GM12878 (cell line): ENCODE results near the gene ORM2. TPM values are rescaled to one million over a fixed set of nuclear protein-coding genes. Genes with fewer than 3 reads are reported as not detected.
A peak's percentile ranks its signal among the peaks of the same experiment; 100 is the strongest.
"Not testable (repeated sequence)": the region's sequence is repeated elsewhere in the genome, so short reads cannot be mapped to it uniquely, and the experiment has no call there.

Source experiments
- ATAC-seq: fragments of 200-7000 bp; cut with Tn5 transposase; 3 replicates; pipeline ENCODE4 v1.9.1; 2020; ENCODE audit warnings: mild to moderate bottlenecking, moderate library complexity
- Bru-seq: library from RNA; stranded (reverse); fragments of 400-500 nt; gene quantifications from one replicate; lab custom pipeline; 2021; lab: Mats Ljungman, UMichigan
- BruChase-seq, 2 experiments: library from RNA; stranded (reverse); fragments of 400-500 nt; gene quantifications; one replicate each; lab custom pipeline; 2021; lab: Mats Ljungman, UMichigan
- BruUV-seq: library from RNA; stranded (reverse); fragments of 400-500 nt; replicated peaks from 2 replicates; lab custom pipeline; 2021; lab: Mats Ljungman, UMichigan
- CTCF ChIA-PET: fragments of 300-600 bp; sonication (Branson Sonifier 250); formaldehyde crosslinking; extraction: SDS; loops from one replicate; lab custom pipeline; 2021; ENCODE audit warnings: inconsistent platforms; lab: Yijun Ruan, JAX
- POLR2A ChIA-PET: fragments of 350-600 bp; formaldehyde crosslinking; extraction: SDS; loops from one replicate; lab custom pipeline; 2021; ENCODE audit warnings: inconsistent platforms; lab: Charles Lee
- RAD21 ChIA-PET: fragments of 300-600 bp; sonication (Branson Sonifier 250); formaldehyde crosslinking; loops from one replicate; lab custom pipeline; 2023; ENCODE audit warnings: antibody characterized with exemption; ENCODE audit not compliant: unreplicated experiment; lab: Charles Lee
- SMC1A ChIA-PET: fragments of 300-600 bp; sonication (Branson Sonifier 250); formaldehyde crosslinking; loops from one replicate; lab custom pipeline; 2023; ENCODE audit not compliant: unreplicated experiment, uncharacterized antibody; lab: Charles Lee
- DNase-seq: peaks from one replicate; pipeline ENCODE4 v3.0.0-alpha.2; 2011; ENCODE audit warnings: low read depth, low spot score
- FAIRE-seq: peaks from 3 replicates; lab custom pipeline; 2011; peaks lifted over from hg19 to GRCh38; lab: Jason Lieb, UNC
- H2AFZ ChIP-seq: 2 replicates; pipeline ENCODE4 v1.6.0; 2011; ENCODE audit warnings: low read depth, low read length, control low read depth; ENCODE audit not compliant: control insufficient read depth
- H3K27ac ChIP-seq: 2 replicates; pipeline ENCODE4 v1.5.1; 2011; ENCODE audit warnings: control low read depth; ENCODE audit not compliant: control insufficient read depth, insufficient read depth
- H3K27me3 ChIP-seq, 2 experiments: replicated peaks in 1 of 2; 2 replicates each; pipeline versions ENCODE4 v1.6.0 to v1.6.1; 2011; ENCODE audit warnings: low read length in 1 of 2; ENCODE audit not compliant: control insufficient read depth in 2 of 2, insufficient read depth in 2 of 2
- H3K36me3 ChIP-seq, 2 experiments: 2 replicates each; pipeline ENCODE4 v1.5.1; 2011; ENCODE audit warnings: low read length in 1 of 2; ENCODE audit not compliant: control insufficient read depth in 2 of 2, insufficient read depth in 2 of 2
- H3K4me1 ChIP-seq: 2 replicates; pipeline ENCODE4 v1.6.1; 2011; ENCODE audit warnings: mild to moderate bottlenecking, low read length, moderate library complexity, mixed read lengths; ENCODE audit not compliant: control insufficient read depth, insufficient read depth
- H3K4me2 ChIP-seq: 2 replicates; pipeline ENCODE4 v1.6.0; 2011; ENCODE audit warnings: control low read depth; ENCODE audit not compliant: control insufficient read depth, insufficient read depth
- H3K4me3 ChIP-seq: fragments of 200-600 bp; sonication (generic); 2 replicates; pipeline ENCODE4 v1.5.1; 2016
- H3K79me2 ChIP-seq: 2 replicates; pipeline ENCODE4 v1.6.0; 2011; ENCODE audit warnings: low read length; ENCODE audit not compliant: control insufficient read depth, insufficient read depth
- H3K9ac ChIP-seq: 2 replicates; pipeline ENCODE4 v1.8.0; 2011; ENCODE audit warnings: low read length, control low read depth, mixed read lengths; ENCODE audit not compliant: control insufficient read depth, insufficient read depth
- H3K9me3 ChIP-seq: replicated peaks from 3 replicates; pipeline ENCODE4 v1.5.1; 2011; ENCODE audit warnings: mild to moderate bottlenecking, low read length; ENCODE audit not compliant: control insufficient read depth, insufficient read depth
- H4K20me1 ChIP-seq: 2 replicates; pipeline ENCODE4 v1.6.0; 2011; ENCODE audit not compliant: control insufficient read depth, insufficient read depth
- GABPA ChIP-seq: IDR thresholded peaks from 2 replicates; pipeline ENCODE4 v1.6.1; 2014; ENCODE audit warnings: antibody characterized with exemption, low read depth, mild to moderate bottlenecking, inconsistent platforms
- POLR2AphosphoS2 ChIP-seq: IDR thresholded peaks from 2 replicates; pipeline ENCODE4 v1.6.1; 2011; ENCODE audit warnings: low read depth, mild to moderate bottlenecking, low read length, improper control_type of control experiment, moderate library complexity
- RAD21 ChIP-seq: IDR thresholded peaks from 2 replicates; pipeline ENCODE4 v1.6.1; 2011; ENCODE audit warnings: mild to moderate bottlenecking, low read depth, low read length, moderate library complexity; ENCODE audit not compliant: insufficient read depth
- SIX5 ChIP-seq: IDR thresholded peaks from 2 replicates; pipeline ENCODE4 v1.6.1; 2011; ENCODE audit warnings: mild to moderate bottlenecking, low read depth, low read length, moderate library complexity; ENCODE audit not compliant: severe bottlenecking
- ZBTB40 ChIP-seq: fragments of 450-650 bp; IDR thresholded peaks from 2 replicates; pipeline ENCODE4 v1.6.1; 2016; ENCODE audit warnings: mild to moderate bottlenecking, moderate library complexity, borderline replicate concordance
- WGBS: methylation state at CpG from one replicate; pipeline ENCODE4 v1.1.6; 2016; ENCODE audit warnings: low lambda C conversion rate; ENCODE audit not compliant: insufficient replicate concordance, insufficient coverage; ENCODE audit errors: missing lambda C conversion rate; 5-methylcytosine and 5-hydroxymethylcytosine counted together
- in situ Hi-C: fragments of 300-500 bp; cut with MboI; formaldehyde crosslinking; loops from 9 replicates; pipeline ENCODE4 v1.14.3; 2018; ENCODE audit warnings: mixed read lengths
- intact Hi-C: fragments of 100-400 bp; cut with micrococcal nuclease; formaldehyde crosslinking; loops from one replicate; pipeline ENCODE4 v1.14.2; 2022; ENCODE audit not compliant: unreplicated experiment
- long read RNA-seq, 2 experiments: library from polyadenylated mRNA; unstranded; transcript quantifications; one replicate each; pipeline ENCODE4 v2.0.0, GENCODE V29; 2019 to 2020
- polyA minus RNA-seq, 3 experiments: library from RNA; depleted of rRNA, polyadenylated mRNA; stranded (reverse); fragments of >200 nt; gene quantifications; 2 replicates each; pipeline ENCODE4 v1.2.3, GENCODE V29; 2011
- polyA plus RNA-seq, 11 experiments: library from polyadenylated mRNA; depleted of rRNA in 4 of 11; unstranded in 6 of 11; stranded (reverse) in 5 of 11; fragments of >200 nt; fragmentation: Nextera tagmentation in 4 of 11; fragmentation: Illumina TruSeq in 1 of 11; extraction: Ambion mirVana in 4 of 11; extraction: Trizol in 1 of 11; gene quantifications; 1 replicate in 1 of 11; 2 replicates in 10 of 11; pipeline versions ENCODE4 v1.2.1 to v1.2.3, GENCODE V29; 2011 to 2016; ENCODE audit warnings: inconsistent platforms in 2 of 11, missing spikeins in 2 of 11, low read depth in 1 of 11
- total RNA-seq, 4 experiments: library from RNA; depleted of rRNA in 3 of 4; stranded (reverse); fragments of >200 nt in 3 of 4; fragmentation: Illumina TruSeq in 1 of 4; extraction: Trizol in 1 of 4; gene quantifications; 2 replicates each; pipeline versions ENCODE4 v1.2.1 to v1.2.3, GENCODE V29; 2013 to 2021
- TF ChIP-seq, protein P1 (sequence below): IDR thresholded peaks from 2 replicates; pipeline ENCODE4 v1.6.1; 2012; ENCODE audit warnings: low read depth, low read length, improper control_type of control experiment

ORM2 gene
- total RNA-seq (2013; cell fraction: nucleolus; rRNA removed), result not detected in 2 replicates
- total RNA-seq (2014; rRNA removed) (not detected in 2 replicates), total RNA-seq (2014; rRNA removed; fragmentation: Illumina TruSeq; extraction: Trizol) (not detected in 2 replicates), total RNA-seq (2021) (0.64 TPM in 1 of 2 replicates, not detected in the other), polyA plus RNA-seq (2011; rRNA removed) (not detected in 2 replicates), polyA plus RNA-seq (2014; fragmentation: Illumina TruSeq; extraction: Trizol) (not detected in 2 replicates), polyA plus RNA-seq (2014; fragmentation: Nextera tagmentation; extraction: Ambion mirVana) (not detected), polyA plus RNA-seq (2014; rRNA removed) (not detected in 2 replicates), polyA plus RNA-seq (2016; fragmentation: Nextera tagmentation; extraction: Ambion mirVana) (not detected), polyA minus RNA-seq (2011; rRNA and poly(A)+ RNA removed) (not detected in 2 replicates), Bru-seq, nascent RNA (not detected), BruChase-seq, experiment 1, labeled RNA remaining after a 6-hour chase (percentile 16 among the genes with signal in this experiment), BruChase-seq, experiment 2, labeled RNA remaining after a 2-hour chase (not detected)
- not detected for polyA plus RNA-seq (2011; ENCODE audit: low read depth)
- polyA plus RNA-seq (2011; cell fraction: cytosol; rRNA removed), result not detected in 2 replicates
- not detected in 2 replicates for polyA plus RNA-seq (2011; cell fraction: nucleus; rRNA removed)
- not detected in 2 replicates for polyA plus RNA-seq (2012)
- not detected in 2 replicates for polyA minus RNA-seq (2011; cell fraction: cytosol; rRNA and poly(A)+ RNA removed)
- polyA minus RNA-seq (2011; cell fraction: nucleus; rRNA and poly(A)+ RNA removed), result not detected in 2 replicates
- long read RNA-seq, experiment 1, result 0 reads
- long read RNA-seq, experiment 2, result 0 reads

- H3K4me3 ChIP-seq, H3K27me3 ChIP-seq, in situ Hi-C loops, H3K4me2 ChIP-seq, FAIRE-seq, POLR2A ChIA-PET, H3K9ac ChIP-seq, H3K36me3 ChIP-seq, H3K27ac ChIP-seq, H3K79me2 ChIP-seq, H3K4me1 ChIP-seq, H2AFZ ChIP-seq, BruUV-seq, intact Hi-C loops, SMC1A ChIA-PET, RAD21 ChIA-PET, DNase-seq, H3K9me3 ChIP-seq, CTCF ChIA-PET, H4K20me1 ChIP-seq: not testable (repeated sequence)
- no CpG with 5 or more reads among the region's 10 CpGs for WGBS
- peak; percentile 5; the same call in 2 of the 3 replicates for ATAC-seq
Observed at GRCh38 chr9:114329625-114330022, at the start of gene ORM2. Gene ORM2 (plus strand): TSS chr9:114329869. CDS start chr9:114329905, 36 bp downstream.

GRCh38 chr9:114280636-114281472 lies 48.8 kb upstream of the ORM2 start:
- in situ Hi-C loops (loop anchor here (10.0 to 25.0 kb wide), 2 partner anchors 126 to 194 kb away; partner anchors contain the start of genes AMBP, COL27A1 and KIF12), intact Hi-C loops (no loop called here)
- BruUV-seq, result no TSS peak
- Histone ChIP-seq H3K9me3 (no peaks in the 10 kb centered on the region), H3K4me3 (no peak overlapping the region), H3K9ac (no peak overlapping the region), H4K20me1 (no peaks in the 10 kb centered on the region), H2AFZ (no peak overlapping the region), H3K79me2 (no peaks in the 10 kb centered on the region), H3K27ac (no peak overlapping the region), H3K27me3 (peaks cover 0 to 5% of the 10 kb centered on the region in 2 experiments; a peak in 1 of 4 replicates), H3K4me1 (no peaks in the 10 kb centered on the region), H3K36me3 (no peaks in the 10 kb centered on the region), H3K4me2 (no peak overlapping the region)
- FAIRE-seq (no peak), DNase-seq (no peak), ATAC-seq (no peak)
- ChIA-PET SMC1A (no interaction called here), CTCF (interaction anchor here (2.9 kb wide), 1 partner anchor 10 kb away, joined by 18 read pairs; no protein-coding TSS in a partner anchor), POLR2A (no interaction called here), RAD21 (no interaction called here)
- 56% methylated on average over 8 of the region's 8 CpGs for WGBS
- TF ChIP-seq, protein P1, sequence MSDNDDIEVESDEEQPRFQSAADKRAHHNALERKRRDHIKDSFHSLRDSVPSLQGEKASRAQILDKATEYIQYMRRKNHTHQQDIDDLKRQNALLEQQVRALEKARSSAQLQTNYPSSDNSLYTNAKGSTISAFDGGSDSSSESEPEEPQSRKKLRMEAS, result no peak
- TF ChIP-seq ZBTB40 (no peak), GABPA (no peak), SIX5 (no peak), POLR2AphosphoS2 (no peak), RAD21 (no peak)
